Panc1 (cell line): ENCODE data around the gene ARHGAP6. TPM values are rescaled to one million over a fixed set of nuclear protein-coding genes. Genes with fewer than 3 reads are reported as not detected.

Source experiments
- ATAC-seq: fragments of 200-7000 bp; cut with Tn5 transposase; 2 replicates; pipeline ENCODE4 v1.9.1; 2020; ENCODE audit warnings: mild to moderate bottlenecking, moderate library complexity
- BruUV-seq: library from RNA; stranded (reverse); fragments of 400-500 nt; replicated peaks from 2 replicates; lab custom pipeline; 2021; lab: Mats Ljungman, UMichigan
- CTCF ChIA-PET: fragments of 300-600 bp; sonication (Branson Sonifier 250); formaldehyde crosslinking; loops from one replicate; lab custom pipeline; 2022; ENCODE audit warnings: antibody characterized with exemption; lab: Charles Lee
- POLR2A ChIA-PET: fragments of 300-600 bp; sonication (Branson Sonifier 250); formaldehyde crosslinking; loops from one replicate; lab custom pipeline; 2022; ENCODE audit warnings: antibody characterized with exemption; lab: Charles Lee
- DNase-seq: peaks from one replicate; pipeline ENCODE4 v3.0.0-alpha.2; 2010; ENCODE audit warnings: low read depth, low spot score
- H3K27ac ChIP-seq: 2 replicates; pipeline ENCODE4 v1.5.1; 2011; ENCODE audit warnings: mild to moderate bottlenecking, low read length, inconsistent platforms
- H3K27me3 ChIP-seq: fragments of 200-500 bp; sonication (Bioruptor generic); 2 replicates; pipeline ENCODE4 v1.6.0; 2014; ENCODE audit warnings: low read length, inconsistent platforms; ENCODE audit not compliant: control insufficient read depth, insufficient read depth
- H3K36me3 ChIP-seq: fragments of 200-500 bp; sonication (Bioruptor generic); 2 replicates; pipeline ENCODE4 v1.5.1; 2014; ENCODE audit warnings: inconsistent platforms, mild to moderate bottlenecking, low read length, moderate library complexity; ENCODE audit not compliant: control insufficient read depth, insufficient read depth
- H3K4me1 ChIP-seq: 2 replicates; pipeline ENCODE4 v1.5.1; 2011; ENCODE audit warnings: inconsistent platforms, mild to moderate bottlenecking, low read length, moderate library complexity; ENCODE audit not compliant: control insufficient read depth, insufficient read depth
- H3K4me3 ChIP-seq, 2 experiments: 2 replicates each; pipeline ENCODE4 v1.5.1; 2011 to 2012; ENCODE audit warnings: low read depth in 2 of 2, low read length in 2 of 2, mild to moderate bottlenecking in 2 of 2, inconsistent platforms in 1 of 2, moderate library complexity in 1 of 2
- H3K9me3 ChIP-seq: fragments of 200-500 bp; sonication (Bioruptor generic); 2 replicates; pipeline ENCODE4 v1.5.1; 2014; ENCODE audit warnings: low read depth, mild to moderate bottlenecking, inconsistent platforms, low read length, moderate library complexity; ENCODE audit not compliant: control insufficient read depth, insufficient read depth
- CTCF ChIP-seq: fragments of 450-650 bp; IDR thresholded peaks from 2 replicates; pipeline ENCODE4 v1.5.1; 2017; ENCODE audit warnings: mild to moderate bottlenecking
- POLR2AphosphoS5 ChIP-seq: IDR thresholded peaks from 2 replicates; pipeline ENCODE4 v1.6.1; 2012; ENCODE audit warnings: mild to moderate bottlenecking, low read depth, low read length, moderate library complexity
- SIN3A ChIP-seq: IDR thresholded peaks from 2 replicates; pipeline ENCODE4 v1.6.1; 2012; ENCODE audit warnings: low read depth, mild to moderate bottlenecking, low read length, moderate library complexity, borderline replicate concordance; ENCODE audit not compliant: insufficient read depth
- TCF7L2 ChIP-seq: IDR thresholded peaks from 2 replicates; pipeline ENCODE4 v1.6.1; 2011; ENCODE audit warnings: mild to moderate bottlenecking, low read depth, low read length, inconsistent platforms
- in situ Hi-C: cut with HindIII; loops from 2 replicates; pipeline ENCODE4 v1.10.0; 2016; ENCODE audit warnings: low sequenced_read_pairs, low pct_unique_long_range_greater_than_20kb
- intact Hi-C: fragments of 100-400 bp; cut with micrococcal nuclease; formaldehyde crosslinking; loops from one replicate; pipeline ENCODE4 v1.10.0; 2022; ENCODE audit not compliant: unreplicated experiment
- total RNA-seq: library from RNA; stranded (reverse); gene quantifications from one replicate; pipeline ENCODE4 v1.2.1, GENCODE V29; 2021; ENCODE audit not compliant: unreplicated experiment
- TF ChIP-seq, protein P1 (sequence below), 2 experiments: IDR thresholded peaks; 2 replicates each; pipeline ENCODE4 v1.6.1; 2011 to 2012; ENCODE audit warnings: low read depth in 2 of 2, control low read depth in 1 of 2, low read length in 1 of 2, mild to moderate bottlenecking in 1 of 2, moderate library complexity in 1 of 2; ENCODE audit not compliant: insufficient read depth in 1 of 2

The ARHGAP6 gene
- total RNA-seq, 1 experiment from 2014 or later, result 0.13 TPM

- ATAC-seq (no peak), DNase-seq (no peak)
These were observed 255.8 kb downstream of the ARHGAP6 start for GRCh38 chrX:11409957-11410356.

GRCh38 chrX:11408783-11409182 is 256.9 kb downstream of the ARHGAP6 start:
- DNase-seq (no peak), ATAC-seq (no peak)
- ChIA-PET POLR2A (no interaction called here), CTCF (no interaction called here)
- Histone ChIP-seq H3K4me1 (no peaks in the 10 kb centered on the region), H3K9me3 (no peaks in the 10 kb centered on the region), H3K4me3 (no peak overlapping the region), H3K36me3 (no peaks in the 10 kb centered on the region), H3K27me3 (no peaks in the 10 kb centered on the region), H3K27ac (no peak overlapping the region)
- intact Hi-C loops (no loop called here), in situ Hi-C loops (no loop called here)
- BruUV-seq, result no TSS peak
- TF ChIP-seq CTCF, result no peak

More at GRCh38 chrX:11409957-11410356, 255.8 kb downstream of the ARHGAP6 start:
- ChIA-PET POLR2A (no interaction called here), CTCF (no interaction called here)
- no peak overlapping the region for H3K4me3 ChIP-seq
- no peaks in the 10 kb centered on the region for H3K27me3 ChIP-seq
- H3K36me3 ChIP-seq, result no peaks in the 10 kb centered on the region
- TF ChIP-seq, protein P1, sequence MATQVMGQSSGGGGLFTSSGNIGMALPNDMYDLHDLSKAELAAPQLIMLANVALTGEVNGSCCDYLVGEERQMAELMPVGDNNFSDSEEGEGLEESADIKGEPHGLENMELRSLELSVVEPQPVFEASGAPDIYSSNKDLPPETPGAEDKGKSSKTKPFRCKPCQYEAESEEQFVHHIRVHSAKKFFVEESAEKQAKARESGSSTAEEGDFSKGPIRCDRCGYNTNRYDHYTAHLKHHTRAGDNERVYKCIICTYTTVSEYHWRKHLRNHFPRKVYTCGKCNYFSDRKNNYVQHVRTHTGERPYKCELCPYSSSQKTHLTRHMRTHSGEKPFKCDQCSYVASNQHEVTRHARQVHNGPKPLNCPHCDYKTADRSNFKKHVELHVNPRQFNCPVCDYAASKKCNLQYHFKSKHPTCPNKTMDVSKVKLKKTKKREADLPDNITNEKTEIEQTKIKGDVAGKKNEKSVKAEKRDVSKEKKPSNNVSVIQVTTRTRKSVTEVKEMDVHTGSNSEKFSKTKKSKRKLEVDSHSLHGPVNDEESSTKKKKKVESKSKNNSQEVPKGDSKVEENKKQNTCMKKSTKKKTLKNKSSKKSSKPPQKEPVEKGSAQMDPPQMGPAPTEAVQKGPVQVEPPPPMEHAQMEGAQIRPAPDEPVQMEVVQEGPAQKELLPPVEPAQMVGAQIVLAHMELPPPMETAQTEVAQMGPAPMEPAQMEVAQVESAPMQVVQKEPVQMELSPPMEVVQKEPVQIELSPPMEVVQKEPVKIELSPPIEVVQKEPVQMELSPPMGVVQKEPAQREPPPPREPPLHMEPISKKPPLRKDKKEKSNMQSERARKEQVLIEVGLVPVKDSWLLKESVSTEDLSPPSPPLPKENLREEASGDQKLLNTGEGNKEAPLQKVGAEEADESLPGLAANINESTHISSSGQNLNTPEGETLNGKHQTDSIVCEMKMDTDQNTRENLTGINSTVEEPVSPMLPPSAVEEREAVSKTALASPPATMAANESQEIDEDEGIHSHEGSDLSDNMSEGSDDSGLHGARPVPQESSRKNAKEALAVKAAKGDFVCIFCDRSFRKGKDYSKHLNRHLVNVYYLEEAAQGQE (IDR thresholded peaks at IDR 0.05; ENCODE audit: insufficient read depth in 1 of 2, low read depth in 2 of 2, low read length in 1 of 2), result no peak
- no peak for TF ChIP-seq TCF7L2
- TF ChIP-seq POLR2AphosphoS5, result no peak
- no peak for TF ChIP-seq SIN3A
- TF ChIP-seq CTCF, result no peak
- no peaks in the 10 kb centered on the region for H3K9me3 ChIP-seq
- H3K4me1 ChIP-seq, result no peaks in the 10 kb centered on the region
- BruUV-seq, result no TSS peak
- H3K27ac ChIP-seq, result no peak overlapping the region
- in situ Hi-C loops (no loop called here), intact Hi-C loops (no loop called here)

DNA sequence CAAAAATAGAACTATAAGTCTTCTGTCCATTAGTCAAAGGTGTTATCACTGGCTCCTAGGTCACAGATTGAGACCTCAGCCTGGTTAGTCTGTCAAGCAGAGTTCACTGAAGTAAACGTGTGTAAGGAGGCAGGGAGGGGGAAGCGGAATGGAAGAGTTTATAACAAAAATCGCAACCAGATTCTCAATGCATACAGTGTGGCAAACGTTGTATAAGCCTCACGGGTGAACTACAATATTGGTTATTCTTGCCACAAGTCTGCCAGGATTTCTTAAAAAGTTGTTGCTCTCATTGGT is 257.7 kb downstream of the ARHGAP6 start:
- no peaks in the 10 kb centered on the region for H3K36me3 ChIP-seq
- CTCF ChIA-PET, result no interaction called here
- TF ChIP-seq POLR2AphosphoS5 (no peak), SIN3A (no peak), CTCF (no peak), TCF7L2 (no peak)
- TF ChIP-seq, protein P1 (IDR thresholded peaks at IDR 0.05; ENCODE audit: insufficient read depth in 1 of 2, low read depth in 2 of 2, low read length in 1 of 2), result no peak
- no peak overlapping the region for H3K4me3 ChIP-seq
- no peaks in the 10 kb centered on the region for H3K4me1 ChIP-seq
- H3K9me3 ChIP-seq, result no peaks in the 10 kb centered on the region
- H3K27me3 ChIP-seq, result no peaks in the 10 kb centered on the region
- H3K27ac ChIP-seq, result no peak overlapping the region
- POLR2A ChIA-PET, result no interaction called here
- DNase-seq (no peak), ATAC-seq (no peak)
- in situ Hi-C loops, result no loop called here
- BruUV-seq, result no TSS peak
- intact Hi-C loops, result no loop called here
